AG09309 (cell line): Measurements from ENCODE around the gene ARL8B.
"Not testable (repeated sequence)": the region's sequence is repeated elsewhere in the genome, so short reads cannot be mapped to it uniquely, and the experiment has no call there.

Experiments used
- DNase-seq: peaks from one replicate; pipeline ENCODE4 v3.0.0-alpha.2; 2010; ENCODE audit warnings: low read depth
- H3K4me3 ChIP-seq: 2 replicates; pipeline ENCODE4 v1.5.1; 2011; ENCODE audit warnings: mild to moderate bottlenecking, low read depth, low read length, moderate library complexity; ENCODE audit not compliant: control insufficient read depth
- CTCF ChIP-seq: IDR thresholded peaks from 2 replicates; pipeline ENCODE4 v1.5.1; 2011; ENCODE audit warnings: mild to moderate bottlenecking, low read depth, low read length, inconsistent platforms; ENCODE audit not compliant: insufficient read depth, control insufficient read depth; ENCODE audit errors: missing control alignments

The ARL8B gene

GRCh38 chr3:5169807-5170206 is 47.7 kb downstream of the ARL8B start:
- TF ChIP-seq CTCF: no peak
- no peak for DNase-seq
- no peak overlapping the region for H3K4me3 ChIP-seq

- no peak for DNase-seq
- TF ChIP-seq CTCF: no peak
Observed at GRCh38 chr3:5170975-5171374, 48.9 kb downstream of the ARL8B start.

GRCh38 chr3:5172018-5172417 is 49.9 kb downstream of the ARL8B start:
- H3K4me3 ChIP-seq: no peak overlapping the region
- TF ChIP-seq CTCF: no peak
- DNase-seq: no peak

More at GRCh38 chr3:5170975-5171374, 48.9 kb downstream of the ARL8B start:
- no peak overlapping the region for H3K4me3 ChIP-seq

GRCh38 chr3:5179036-5179435 is 56.9 kb downstream of the ARL8B start:
- DNase-seq, H3K4me3 ChIP-seq: not testable (repeated sequence)

- no peak for TF ChIP-seq CTCF
- DNase-seq: no peak
- H3K4me3 ChIP-seq: no peak overlapping the region
Observed at GRCh38 chr3:5181469-5182141, 59.5 kb downstream of the ARL8B start.

- H3K4me3 ChIP-seq, DNase-seq: not testable (repeated sequence)
Observed at GRCh38 chr3:5183714-5184113, 61.6 kb downstream of the ARL8B start.

- no peak overlapping the region for H3K4me3 ChIP-seq
- no peak for DNase-seq
- TF ChIP-seq CTCF: no peak
Observed at GRCh38 chr3:5184499-5184898, 62.4 kb downstream of the ARL8B start.

GRCh38 chr3:5185093-5185673 is 63.1 kb downstream of the ARL8B start:
- no peak for DNase-seq
- no peak for TF ChIP-seq CTCF

More at GRCh38 chr3:5185093-5185673, 63.1 kb downstream of the ARL8B start:
- H3K4me3 ChIP-seq: no peak overlapping the region
